GM20000 (cell line): Measurements from ENCODE around the gene SPP1.

Experiments
- DNase-seq: peaks from one replicate; pipeline ENCODE4 v3.0.0; 2012; ENCODE audit warnings: low spot score
- TF ChIP-seq, protein P1 (sequence below): IDR thresholded peaks from 2 replicates; pipeline ENCODE4 v1.5.1; 2012; ENCODE audit warnings: mild to moderate bottlenecking, control low read depth; ENCODE audit errors: extremely low read depth, missing control alignments

The SPP1 gene

GRCh38 chr4:87975466-87975865 is at the start of gene SPP1:
Gene SPP1, plus strand, starts transcription at chr4:87975714. Its CDS starts 1,182 bp downstream, at chr4:87976896.
- DNase-seq = peak; percentile 9

GRCh38 chr4:87926554-87927098 is 48.9 kb upstream of the SPP1 start:
- DNase-seq = no peak
- TF ChIP-seq, protein P1, sequence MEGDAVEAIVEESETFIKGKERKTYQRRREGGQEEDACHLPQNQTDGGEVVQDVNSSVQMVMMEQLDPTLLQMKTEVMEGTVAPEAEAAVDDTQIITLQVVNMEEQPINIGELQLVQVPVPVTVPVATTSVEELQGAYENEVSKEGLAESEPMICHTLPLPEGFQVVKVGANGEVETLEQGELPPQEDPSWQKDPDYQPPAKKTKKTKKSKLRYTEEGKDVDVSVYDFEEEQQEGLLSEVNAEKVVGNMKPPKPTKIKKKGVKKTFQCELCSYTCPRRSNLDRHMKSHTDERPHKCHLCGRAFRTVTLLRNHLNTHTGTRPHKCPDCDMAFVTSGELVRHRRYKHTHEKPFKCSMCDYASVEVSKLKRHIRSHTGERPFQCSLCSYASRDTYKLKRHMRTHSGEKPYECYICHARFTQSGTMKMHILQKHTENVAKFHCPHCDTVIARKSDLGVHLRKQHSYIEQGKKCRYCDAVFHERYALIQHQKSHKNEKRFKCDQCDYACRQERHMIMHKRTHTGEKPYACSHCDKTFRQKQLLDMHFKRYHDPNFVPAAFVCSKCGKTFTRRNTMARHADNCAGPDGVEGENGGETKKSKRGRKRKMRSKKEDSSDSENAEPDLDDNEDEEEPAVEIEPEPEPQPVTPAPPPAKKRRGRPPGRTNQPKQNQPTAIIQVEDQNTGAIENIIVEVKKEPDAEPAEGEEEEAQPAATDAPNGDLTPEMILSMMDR = no peak

More at GRCh38 chr4:87975466-87975865, at the start of gene SPP1:
- TF ChIP-seq, protein P1 = no peak

- TF ChIP-seq, protein P1 = no peak
- DNase-seq = no peak
Observed at GRCh38 chr4:87930629-87931028, 44.9 kb upstream of the SPP1 start.

GRCh38 chr4:87931932-87932331 is 43.6 kb upstream of the SPP1 start:
- no peak for DNase-seq
- TF ChIP-seq, protein P1 = no peak

GRCh38 chr4:87932718-87933141 is 42.8 kb upstream of the SPP1 start:
- TF ChIP-seq, protein P1 = no peak
- DNase-seq = no peak

- DNase-seq = no peak
- TF ChIP-seq, protein P1 = no peak
Observed at GRCh38 chr4:87933337-87933736, 42.2 kb upstream of the SPP1 start.

DNA sequence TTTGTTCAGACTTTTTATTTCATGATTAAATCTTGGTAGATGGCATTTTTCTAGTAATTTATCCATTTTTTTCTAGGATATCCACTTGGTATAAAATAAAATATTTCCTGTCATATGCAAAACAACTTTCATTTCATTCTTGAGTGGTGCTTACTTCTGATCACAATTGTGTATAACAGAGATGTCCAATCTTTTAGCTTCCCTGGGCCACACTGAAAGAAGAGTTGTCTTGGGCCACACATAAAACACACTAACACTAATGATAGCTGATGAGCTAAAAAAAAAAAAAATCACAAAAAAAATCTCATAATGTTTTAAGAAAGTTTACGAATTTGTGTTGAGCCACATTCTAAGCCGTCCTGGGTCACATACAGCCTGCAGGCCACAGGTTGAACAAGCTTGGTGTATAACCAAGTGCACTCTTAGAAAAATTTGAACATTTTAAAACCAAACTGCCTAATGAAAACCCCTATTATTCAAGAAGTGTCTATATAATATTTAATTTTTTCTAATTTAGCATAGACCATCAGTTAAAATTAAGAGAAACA is 41.3 kb upstream of the SPP1 start:
- no peak for DNase-seq
- TF ChIP-seq, protein P1 = no peak
